ENCODE measurements around the gene TAC4. TPM values are rescaled to one million over a fixed set of nuclear protein-coding genes. Genes with fewer than 3 reads are reported as not detected.

The TAC4 gene
- total RNA-seq, 4 donors from 2014 or later: not detected

GRCh38 chr17:49789243-49789578, 58.7 kb downstream of the TAC4 start:
- H3K9me3 ChIP-seq: no peaks in the 10 kb centered on the region
- DNase-seq (ENCODE audit: low spot score in 2 of 2): no peak
- H3K27me3 ChIP-seq: no peaks in the 10 kb centered on the region
- WGBS, 2 donors: 4 to 5% methylated on average over 17 of the region's 17 CpGs
- H3K36me3 ChIP-seq: peaks cover 0 to 29% (median 14%) of the 10 kb centered on the region in 3 donors
- peak overlapping the region in 2 of 4 donors; percentile 97 to 98 for H3K27ac ChIP-seq
- peak overlapping the region; percentile 31 to 100 (median 86) for H3K4me3 ChIP-seq
- no peak for TF ChIP-seq POLR2A (IDR thresholded peaks at IDR 0.05)
- TF ChIP-seq EP300 (IDR thresholded peaks at IDR 0.05): no peak
- TF ChIP-seq CTCF (IDR thresholded peaks at IDR 0.05): no peak
- peaks cover 0 to 55% (median 27%) of the 10 kb centered on the region in 4 donors for H3K4me1 ChIP-seq

- peak within 1 kb of the TSS; percentile 76 to 100 (median 94) for H3K4me3 ChIP-seq
- DNase-seq (ENCODE audit: low spot score in 2 of 2): peak; percentile 97 to 98
- H3K36me3 ChIP-seq: peaks cover 0 to 23% (median 11%) of the 10 kb centered on the region in 3 donors
- TF ChIP-seq POLR2A (IDR thresholded peaks at IDR 0.05): peak; percentile 56 to 96
- peak in 3 of 5 experiments; percentile 33 to 37 (median 35) for TF ChIP-seq CTCF (IDR thresholded peaks at IDR 0.05)
- TF ChIP-seq EP300 (IDR thresholded peaks at IDR 0.05): peak; percentile 72 to 98
- peak within 1 kb of the TSS; percentile 97 to 99 (median 98) for H3K27ac ChIP-seq
- H3K27me3 ChIP-seq: no peaks in the 10 kb centered on the region
- H3K9me3 ChIP-seq: no peaks in the 10 kb centered on the region
- 0 to 1% methylated on average over 45 to 54 of the region's 59 CpGs for WGBS, 2 donors
- H3K4me1 ChIP-seq: peaks cover 0 to 54% (median 27%) of the 10 kb centered on the region in 4 donors
Measured at GRCh38 chr17:49788478-49789242, 59.2 kb downstream of the TAC4 start, which contains the start of gene KAT7. Gene KAT7 (plus strand): TSS chr17:49788681. CDS start chr17:49788835, 154 bp downstream.

Other genes with a start within 250 kb of the TAC4 start
- 10 to 100 TPM; 58.1 to 72.6 (median 66.6) TPM for gene SPOP, start 170.0 kb downstream of the TAC4 start, total RNA-seq
- 10 to 100 TPM; 29.6 to 46.5 (median 42.8) TPM for gene SLC35B1, start 140.1 kb downstream of the TAC4 start, total RNA-seq
- 10 to 100 TPM; 12.9 to 23.1 (median 18.3) TPM for gene FAM117A, start 83.9 kb downstream of the TAC4 start, total RNA-seq
- gene KAT7, start 59.4 kb downstream of the TAC4 start, total RNA-seq: 10 to 100 TPM; 31.6 to 45.6 (median 42.0) TPM
- gene DLX4, start 121.1 kb upstream of the TAC4 start, total RNA-seq: not detected
- under 1 TPM in 1 of 4 donors, not detected in 3; 0.30 TPM for gene DLX3, start 147.2 kb upstream of the TAC4 start, total RNA-seq
- gene ITGA3, start 208.0 kb upstream of the TAC4 start, total RNA-seq: 10 to 100 TPM; 59.2 to 85.7 (median 69.1) TPM
- 10 to 100 TPM; 37.9 to 77.7 (median 49.8) TPM for gene PDK2, start 247.3 kb upstream of the TAC4 start, total RNA-seq

All from tibial nerve (tissue), 4 donors.